Kidney epithelial cell (primary cell): ENCODE measurements around the gene YES1. TPM values are rescaled to one million over a fixed set of nuclear protein-coding genes. Genes with fewer than 3 reads are reported as not detected.

Source experiments
- DNase-seq: peaks from one replicate; pipeline ENCODE4 v3.0.0-alpha.2; 2010; ENCODE audit warnings: low read depth
- H3K27me3 ChIP-seq: 2 replicates; pipeline ENCODE4 v1.6.0; 2011; ENCODE audit warnings: low read length; ENCODE audit not compliant: control insufficient read depth, insufficient read depth
- H3K36me3 ChIP-seq: 2 replicates; pipeline ENCODE4 v1.5.1; 2011; ENCODE audit warnings: low read length; ENCODE audit not compliant: control insufficient read depth, insufficient read depth
- H3K4me3 ChIP-seq: 2 replicates; pipeline ENCODE4 v1.5.1; 2011; ENCODE audit warnings: low read depth, mild to moderate bottlenecking, control low read depth, low read length
- total RNA-seq: library from RNA; depleted of rRNA; stranded (reverse); fragments of >200 nt; gene quantifications from 2 replicates; pipeline ENCODE4 v1.2.3, GENCODE V29; 2015
- TF ChIP-seq, protein P1 (sequence below): IDR thresholded peaks from 2 replicates; pipeline ENCODE4 v1.5.1; 2011; ENCODE audit warnings: mild to moderate bottlenecking, moderate library complexity, low read length, control low read depth, inconsistent platforms; ENCODE audit not compliant: insufficient read depth, poor library complexity, severe bottlenecking

Gene YES1
- total RNA-seq, 1 donor from 2014 or later: 135 TPM

DNA sequence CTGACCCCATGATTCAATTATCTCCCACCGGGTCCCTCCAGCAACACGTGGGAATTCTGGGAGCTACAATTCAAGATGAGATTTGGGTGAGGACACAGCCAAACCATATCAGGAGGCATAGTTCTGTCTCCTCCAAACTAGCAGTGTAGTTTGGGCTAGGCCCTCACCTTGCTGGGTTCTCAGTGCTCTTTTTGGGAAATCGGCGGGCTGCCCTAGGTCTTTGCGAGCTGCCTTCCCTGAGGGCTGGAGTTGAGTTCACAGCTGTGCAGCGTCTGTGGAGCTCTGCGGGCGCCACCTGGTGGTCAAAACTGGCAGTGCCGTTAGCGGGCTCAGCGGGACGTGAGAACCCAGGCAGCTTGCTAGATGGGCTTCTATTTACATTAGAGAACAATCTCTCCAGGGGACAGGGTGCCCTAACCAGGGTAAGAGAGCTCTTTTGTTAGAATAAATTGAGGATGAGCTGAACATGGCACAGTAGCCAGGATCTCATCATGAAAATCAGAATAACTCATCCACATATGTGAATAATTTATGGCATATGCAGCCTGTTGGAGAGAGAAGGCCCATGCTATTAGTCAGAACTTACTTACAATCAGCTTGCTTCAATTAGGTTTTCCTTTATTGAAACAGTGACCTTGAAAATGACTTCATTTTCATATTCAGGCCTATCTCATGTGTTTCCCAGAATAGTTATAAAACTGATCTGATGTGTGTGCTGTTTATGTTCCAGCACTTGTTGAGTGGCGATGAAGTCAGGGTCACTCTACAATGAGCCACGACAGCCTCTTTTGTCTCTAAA, 27.4 kb upstream of the YES1 start:
- no peaks in the 10 kb centered on the region for H3K27me3 ChIP-seq
- DNase-seq: peak; percentile 39
- H3K4me3 ChIP-seq: no peak overlapping the region
- TF ChIP-seq, protein P1, sequence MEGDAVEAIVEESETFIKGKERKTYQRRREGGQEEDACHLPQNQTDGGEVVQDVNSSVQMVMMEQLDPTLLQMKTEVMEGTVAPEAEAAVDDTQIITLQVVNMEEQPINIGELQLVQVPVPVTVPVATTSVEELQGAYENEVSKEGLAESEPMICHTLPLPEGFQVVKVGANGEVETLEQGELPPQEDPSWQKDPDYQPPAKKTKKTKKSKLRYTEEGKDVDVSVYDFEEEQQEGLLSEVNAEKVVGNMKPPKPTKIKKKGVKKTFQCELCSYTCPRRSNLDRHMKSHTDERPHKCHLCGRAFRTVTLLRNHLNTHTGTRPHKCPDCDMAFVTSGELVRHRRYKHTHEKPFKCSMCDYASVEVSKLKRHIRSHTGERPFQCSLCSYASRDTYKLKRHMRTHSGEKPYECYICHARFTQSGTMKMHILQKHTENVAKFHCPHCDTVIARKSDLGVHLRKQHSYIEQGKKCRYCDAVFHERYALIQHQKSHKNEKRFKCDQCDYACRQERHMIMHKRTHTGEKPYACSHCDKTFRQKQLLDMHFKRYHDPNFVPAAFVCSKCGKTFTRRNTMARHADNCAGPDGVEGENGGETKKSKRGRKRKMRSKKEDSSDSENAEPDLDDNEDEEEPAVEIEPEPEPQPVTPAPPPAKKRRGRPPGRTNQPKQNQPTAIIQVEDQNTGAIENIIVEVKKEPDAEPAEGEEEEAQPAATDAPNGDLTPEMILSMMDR: peak; percentile 97
- H3K36me3 ChIP-seq: no peaks in the 10 kb centered on the region

DNA sequence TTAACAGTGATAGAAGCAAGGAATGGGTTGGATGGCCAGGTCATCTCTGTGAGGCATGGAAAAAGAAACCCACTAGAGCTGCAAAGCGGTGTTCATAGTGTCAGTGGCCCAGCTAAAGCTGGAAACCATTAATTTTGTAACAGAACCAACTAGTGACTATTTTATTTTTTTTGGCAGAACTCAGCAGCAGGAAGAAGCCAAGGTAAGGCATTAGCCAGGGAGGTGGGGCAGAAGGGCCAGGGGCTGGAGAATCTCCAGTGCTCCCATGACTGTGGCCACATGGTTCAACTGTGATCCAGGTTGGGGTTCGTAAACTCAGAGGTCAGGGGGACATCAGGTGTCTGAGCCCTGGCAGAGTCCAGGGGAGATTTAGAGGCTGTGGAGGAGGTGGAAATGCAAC, 25.9 kb upstream of the YES1 start:
- Histone ChIP-seq H3K27me3 (no peaks in the 10 kb centered on the region), H3K36me3 (no peaks in the 10 kb centered on the region), H3K4me3 (no peak overlapping the region)
- no peak for DNase-seq
- TF ChIP-seq, protein P1: no peak

DNA sequence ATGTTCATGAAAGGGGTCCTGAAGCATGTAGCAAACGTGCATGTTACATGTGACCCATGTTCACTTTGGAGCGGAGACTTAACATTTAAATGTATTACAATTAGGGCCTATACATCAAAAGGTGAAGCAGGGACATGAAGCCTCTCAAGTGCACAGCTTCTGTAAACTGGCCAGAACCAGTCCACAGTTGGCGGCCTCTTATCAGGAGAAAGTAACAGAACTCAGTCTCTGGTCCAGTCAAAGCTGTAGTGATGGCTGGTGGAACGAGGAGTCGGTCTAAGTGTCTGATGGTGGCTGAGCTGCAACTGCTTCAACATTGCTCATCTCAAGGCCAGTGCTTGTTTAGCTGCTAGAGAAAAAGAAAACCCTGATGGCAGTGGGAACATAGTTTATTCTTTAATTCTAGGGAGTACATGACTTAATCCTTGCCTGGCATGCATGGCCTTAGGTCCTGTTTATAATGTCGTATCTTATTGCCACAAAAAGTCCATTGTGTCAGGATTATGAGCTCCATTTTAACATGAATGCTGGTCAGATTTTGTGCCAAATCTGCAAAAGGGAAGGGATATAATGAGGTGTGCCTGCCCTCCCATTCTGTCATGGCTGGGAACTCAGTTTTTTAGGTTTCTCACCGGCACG, 22.2 kb upstream of the YES1 start:
- no peak for DNase-seq
- TF ChIP-seq, protein P1: no peak
- Histone ChIP-seq H3K36me3 (no peaks in the 10 kb centered on the region), H3K4me3 (no peak overlapping the region), H3K27me3 (no peaks in the 10 kb centered on the region)

DNA sequence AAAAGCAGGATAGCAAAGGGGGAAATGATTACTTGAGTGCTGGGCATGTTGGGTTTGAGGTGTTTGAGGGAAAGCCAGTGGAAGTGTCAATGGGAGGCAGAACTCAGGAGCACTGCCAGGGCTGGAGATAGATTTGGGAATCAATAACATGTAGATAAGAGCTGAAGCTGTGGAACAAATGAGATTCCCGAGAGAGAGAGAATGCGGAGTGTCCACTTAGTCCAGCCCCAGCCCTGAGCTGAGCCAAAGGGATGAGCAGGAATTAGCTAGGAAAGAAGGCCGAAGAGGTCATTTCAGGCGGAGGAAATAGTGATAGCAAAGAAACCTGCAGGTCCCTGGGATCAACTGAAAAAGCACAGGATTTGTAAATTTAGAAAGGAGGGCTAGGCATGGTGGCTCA, 21.2 kb upstream of the YES1 start:
- H3K27me3 ChIP-seq: no peaks in the 10 kb centered on the region
- DNase-seq: no peak
- no peak overlapping the region for H3K4me3 ChIP-seq
- H3K36me3 ChIP-seq: no peaks in the 10 kb centered on the region
- TF ChIP-seq, protein P1: no peak

DNA sequence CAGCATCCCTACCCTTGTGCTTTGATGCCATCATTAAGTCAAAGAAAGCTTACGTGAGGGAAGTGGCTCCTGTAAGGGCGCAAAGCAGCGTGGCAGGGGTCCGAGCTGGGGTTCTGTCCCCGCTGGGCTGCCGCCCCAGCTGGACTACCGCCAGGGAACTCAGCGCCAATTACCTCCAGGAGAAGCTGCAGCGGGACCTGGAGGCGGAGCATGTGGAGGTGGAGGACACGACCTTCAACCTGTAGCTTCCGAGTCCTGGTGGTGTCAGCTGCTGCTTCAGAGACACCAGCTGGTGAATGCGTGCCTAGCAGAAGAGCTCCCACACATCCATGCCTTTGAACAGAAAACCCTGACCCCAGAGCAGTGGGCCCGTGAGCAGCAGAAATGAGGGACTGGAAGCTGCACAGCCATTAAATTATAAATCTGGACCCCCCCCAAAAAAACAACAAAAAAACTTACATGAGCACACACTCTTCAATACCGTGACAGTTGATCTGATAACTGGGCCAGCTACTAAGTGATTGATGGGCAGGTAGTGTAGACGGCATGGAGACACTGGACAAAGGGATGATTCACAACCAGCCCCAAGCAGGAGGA, 20.1 kb upstream of the YES1 start:
- H3K36me3 ChIP-seq: no peaks in the 10 kb centered on the region
- no peak for DNase-seq
- no peaks in the 10 kb centered on the region for H3K27me3 ChIP-seq
- H3K4me3 ChIP-seq: no peak overlapping the region
- TF ChIP-seq, protein P1: no peak
